ENCODE measurements around the gene PID1. TPM values are rescaled to one million over a fixed set of nuclear protein-coding genes. Genes with fewer than 3 reads are reported as not detected.

Gene PID1
- total RNA-seq, 1 donor from 2014 or later = 5.3 TPM

DNA sequence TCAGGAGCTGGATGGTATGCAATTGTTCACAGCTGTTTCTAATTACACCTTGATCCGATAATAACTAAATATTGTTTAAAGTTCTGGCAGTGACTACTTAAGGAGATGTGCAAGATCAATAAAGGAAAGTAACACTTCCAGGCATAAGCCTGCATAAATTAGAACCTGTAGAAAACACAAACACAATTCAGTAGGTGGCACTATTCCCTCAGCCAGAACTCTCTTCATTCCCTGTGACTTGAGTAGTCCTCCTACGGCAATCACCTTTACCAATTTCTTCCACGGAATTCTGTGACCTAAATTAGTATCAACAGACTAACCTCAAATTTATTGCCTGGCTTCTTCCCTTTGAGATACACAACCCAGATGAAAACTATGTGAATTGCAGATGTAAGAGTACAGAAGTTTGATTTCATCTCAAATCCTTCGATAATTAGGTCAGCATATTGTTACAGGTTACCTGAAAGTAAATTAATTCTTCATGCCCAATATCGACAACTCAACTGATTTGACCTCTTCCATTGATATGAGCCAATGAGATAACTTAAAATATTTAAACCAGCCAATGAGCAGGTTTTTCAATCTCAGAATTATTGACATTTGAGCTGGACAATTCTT lies 137.8 kb downstream of the PID1 start:
- no peak for DNase-seq
- Mint-ChIP-seq H3K9me3 (ENCODE audit: unreplicated experiment) (no peaks in the 10 kb centered on the region), H3K27me3 (ENCODE audit: unreplicated experiment) (no peaks in the 10 kb centered on the region), H3K27ac (ENCODE audit: unreplicated experiment) (no peak overlapping the region), H3K36me3 (ENCODE audit: unreplicated experiment) (no peaks in the 10 kb centered on the region), H3K4me1 (ENCODE audit: low read depth, unreplicated experiment) (no peaks in the 10 kb centered on the region), H3K4me3 (ENCODE audit: unreplicated experiment) (no peak overlapping the region)
- TF ChIP-seq, protein P1, sequence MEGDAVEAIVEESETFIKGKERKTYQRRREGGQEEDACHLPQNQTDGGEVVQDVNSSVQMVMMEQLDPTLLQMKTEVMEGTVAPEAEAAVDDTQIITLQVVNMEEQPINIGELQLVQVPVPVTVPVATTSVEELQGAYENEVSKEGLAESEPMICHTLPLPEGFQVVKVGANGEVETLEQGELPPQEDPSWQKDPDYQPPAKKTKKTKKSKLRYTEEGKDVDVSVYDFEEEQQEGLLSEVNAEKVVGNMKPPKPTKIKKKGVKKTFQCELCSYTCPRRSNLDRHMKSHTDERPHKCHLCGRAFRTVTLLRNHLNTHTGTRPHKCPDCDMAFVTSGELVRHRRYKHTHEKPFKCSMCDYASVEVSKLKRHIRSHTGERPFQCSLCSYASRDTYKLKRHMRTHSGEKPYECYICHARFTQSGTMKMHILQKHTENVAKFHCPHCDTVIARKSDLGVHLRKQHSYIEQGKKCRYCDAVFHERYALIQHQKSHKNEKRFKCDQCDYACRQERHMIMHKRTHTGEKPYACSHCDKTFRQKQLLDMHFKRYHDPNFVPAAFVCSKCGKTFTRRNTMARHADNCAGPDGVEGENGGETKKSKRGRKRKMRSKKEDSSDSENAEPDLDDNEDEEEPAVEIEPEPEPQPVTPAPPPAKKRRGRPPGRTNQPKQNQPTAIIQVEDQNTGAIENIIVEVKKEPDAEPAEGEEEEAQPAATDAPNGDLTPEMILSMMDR (IDR thresholded peaks at IDR 0.05; ENCODE audit: partially characterized antibody, unreplicated experiment) = no peak

DNA sequence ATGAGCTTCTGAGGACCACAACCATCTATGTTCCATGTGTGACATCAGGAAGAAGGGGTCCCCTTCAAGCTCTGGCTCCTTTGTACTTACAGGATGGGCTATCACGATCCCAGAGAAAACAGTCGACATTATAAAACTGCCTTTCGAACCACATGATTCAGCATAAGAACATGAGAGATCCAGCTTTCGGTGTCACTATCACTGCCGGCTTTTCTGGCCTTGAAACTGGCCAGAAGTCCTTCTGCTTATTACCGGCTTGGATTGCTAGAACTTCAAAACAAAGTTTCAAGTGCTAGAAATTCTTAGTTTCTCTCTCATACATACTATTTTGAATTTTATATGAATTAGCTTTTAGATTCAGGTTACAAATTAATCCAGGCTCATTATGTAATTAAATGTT lies 138.9 kb downstream of the PID1 start:
- Mint-ChIP-seq H3K9me3 (ENCODE audit: unreplicated experiment) (no peaks in the 10 kb centered on the region), H3K27ac (ENCODE audit: unreplicated experiment) (no peak overlapping the region), H3K4me1 (ENCODE audit: low read depth, unreplicated experiment) (no peaks in the 10 kb centered on the region), H3K36me3 (ENCODE audit: unreplicated experiment) (no peaks in the 10 kb centered on the region), H3K27me3 (ENCODE audit: unreplicated experiment) (no peaks in the 10 kb centered on the region), H3K4me3 (ENCODE audit: unreplicated experiment) (no peak overlapping the region)
- TF ChIP-seq, protein P1 (IDR thresholded peaks at IDR 0.05; ENCODE audit: partially characterized antibody, unreplicated experiment) = no peak
- no peak for DNase-seq

DNA sequence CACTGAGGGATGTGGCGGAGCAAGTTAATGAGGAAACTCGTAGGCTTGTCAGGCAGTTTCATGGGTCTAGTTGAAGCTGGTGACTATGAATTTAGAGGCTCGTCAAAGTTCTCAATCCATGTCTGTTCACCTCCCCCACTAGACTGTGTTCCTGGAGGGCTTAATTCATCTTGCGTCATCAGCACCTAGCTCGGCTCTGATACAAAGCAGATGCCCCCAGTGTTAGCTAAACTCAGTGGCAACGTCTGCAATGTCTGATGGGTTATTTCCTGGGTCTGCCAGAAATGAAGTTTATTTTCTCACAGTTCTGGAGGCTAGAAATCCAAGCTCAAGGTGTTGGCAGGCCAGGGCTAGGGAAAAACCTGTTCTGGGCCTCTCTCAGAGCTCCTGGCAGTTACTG lies 140.6 kb downstream of the PID1 start:
- H3K4me3 Mint-ChIP-seq (ENCODE audit: unreplicated experiment) = no peak overlapping the region
- no peaks in the 10 kb centered on the region for H3K4me1 Mint-ChIP-seq (ENCODE audit: low read depth, unreplicated experiment)
- no peak overlapping the region for H3K27ac Mint-ChIP-seq (ENCODE audit: unreplicated experiment)
- no peaks in the 10 kb centered on the region for H3K36me3 Mint-ChIP-seq (ENCODE audit: unreplicated experiment)
- H3K27me3 Mint-ChIP-seq (ENCODE audit: unreplicated experiment) = no peaks in the 10 kb centered on the region
- no peak for DNase-seq
- H3K9me3 Mint-ChIP-seq (ENCODE audit: unreplicated experiment) = no peaks in the 10 kb centered on the region
- TF ChIP-seq, protein P1 (IDR thresholded peaks at IDR 0.05; ENCODE audit: partially characterized antibody, unreplicated experiment) = no peak

DNA sequence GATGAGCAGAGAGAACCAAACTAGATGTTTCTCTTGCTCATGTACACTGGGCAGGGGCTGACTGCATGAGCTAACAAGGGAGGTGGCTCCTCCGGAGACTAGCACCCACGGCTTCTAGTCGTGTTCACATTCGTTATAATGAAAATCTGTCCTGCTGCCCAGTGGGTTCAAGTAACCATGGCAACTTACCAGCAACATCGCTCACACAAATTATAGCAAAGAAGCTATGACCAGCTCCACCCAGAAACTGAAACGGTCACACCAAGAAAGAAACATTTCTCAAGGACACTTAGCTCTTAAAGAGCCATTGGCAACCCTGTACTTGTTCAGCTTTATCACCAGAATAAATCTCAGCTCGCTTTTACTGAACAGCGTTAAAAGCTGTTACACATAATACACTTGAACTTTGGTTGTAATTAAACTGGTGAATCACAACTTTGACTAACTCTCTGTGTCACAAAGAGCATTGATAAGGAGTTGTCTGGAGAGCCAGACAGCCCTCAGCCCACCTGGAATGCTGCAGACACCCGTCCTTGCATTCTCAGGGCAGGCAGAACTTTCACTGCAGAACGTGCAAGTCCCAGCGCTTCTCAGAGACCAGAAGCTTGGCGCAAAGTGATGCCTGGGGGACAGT lies 141.2 kb downstream of the PID1 start:
- TF ChIP-seq, protein P1 (IDR thresholded peaks at IDR 0.05; ENCODE audit: partially characterized antibody, unreplicated experiment) = no peak
- H3K4me1 Mint-ChIP-seq (ENCODE audit: low read depth, unreplicated experiment) = no peaks in the 10 kb centered on the region
- no peaks in the 10 kb centered on the region for H3K9me3 Mint-ChIP-seq (ENCODE audit: unreplicated experiment)
- no peak overlapping the region for H3K27ac Mint-ChIP-seq (ENCODE audit: unreplicated experiment)
- no peaks in the 10 kb centered on the region for H3K27me3 Mint-ChIP-seq (ENCODE audit: unreplicated experiment)
- H3K4me3 Mint-ChIP-seq (ENCODE audit: unreplicated experiment) = no peak overlapping the region
- DNase-seq = no peak
- H3K36me3 Mint-ChIP-seq (ENCODE audit: unreplicated experiment) = no peaks in the 10 kb centered on the region

DNA sequence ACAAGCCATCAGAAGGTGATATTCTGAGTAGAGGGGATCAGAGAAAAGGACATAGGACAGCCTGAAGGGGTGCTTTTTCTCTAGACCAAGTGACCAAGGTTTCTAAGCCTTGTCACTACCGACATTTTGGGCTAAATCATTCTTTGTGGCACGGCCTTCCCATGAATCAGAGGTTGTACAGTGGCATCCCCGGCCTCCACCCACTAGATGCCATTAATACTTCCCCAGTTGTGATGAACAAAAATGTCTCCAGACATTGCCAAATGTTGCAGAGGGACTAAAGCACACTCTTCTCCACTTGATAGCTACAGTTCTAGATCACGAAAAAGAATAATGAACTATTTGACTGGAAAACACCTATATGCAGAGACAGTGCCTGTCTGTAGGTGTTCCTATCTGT lies 143.6 kb downstream of the PID1 start:
- no peaks in the 10 kb centered on the region for H3K27me3 Mint-ChIP-seq (ENCODE audit: unreplicated experiment)
- no peak for DNase-seq
- H3K27ac Mint-ChIP-seq (ENCODE audit: unreplicated experiment) = no peak overlapping the region
- H3K4me3 Mint-ChIP-seq (ENCODE audit: unreplicated experiment) = no peak overlapping the region
- H3K36me3 Mint-ChIP-seq (ENCODE audit: unreplicated experiment) = no peaks in the 10 kb centered on the region
- no peaks in the 10 kb centered on the region for H3K4me1 Mint-ChIP-seq (ENCODE audit: low read depth, unreplicated experiment)
- no peaks in the 10 kb centered on the region for H3K9me3 Mint-ChIP-seq (ENCODE audit: unreplicated experiment)
- TF ChIP-seq, protein P1 (IDR thresholded peaks at IDR 0.05; ENCODE audit: partially characterized antibody, unreplicated experiment) = no peak
